Ishikawa (cell line): Measurements from ENCODE around the gene MYO9B.

Experiments
- CEBPB ChIP-seq: IDR thresholded peaks from 2 replicates; pipeline ENCODE4 v1.6.1; 2012
- CREB1 ChIP-seq: IDR thresholded peaks from 2 replicates; pipeline ENCODE4 v1.6.1; 2012; ENCODE audit warnings: low read depth
- EGR1 ChIP-seq: IDR thresholded peaks from 2 replicates; pipeline ENCODE4 v1.6.1; 2012
- EP300 ChIP-seq: IDR thresholded peaks from 2 replicates; pipeline ENCODE4 v1.6.1; 2012; ENCODE audit warnings: borderline replicate concordance
- FOXM1 ChIP-seq: IDR thresholded peaks from 2 replicates; pipeline ENCODE4 v1.6.1; 2012; ENCODE audit warnings: low read depth, borderline replicate concordance
- NFIC ChIP-seq: IDR thresholded peaks from 2 replicates; pipeline ENCODE4 v1.6.1; 2012
- RAD21 ChIP-seq: IDR thresholded peaks from 2 replicates; pipeline ENCODE4 v1.6.1; 2012; ENCODE audit warnings: low read depth
- TAF1 ChIP-seq: IDR thresholded peaks from 2 replicates; pipeline ENCODE4 v1.6.1; 2012; ENCODE audit warnings: low read depth, mild to moderate bottlenecking
- TCF12 ChIP-seq: IDR thresholded peaks from 2 replicates; pipeline ENCODE4 v1.6.1; 2012; ENCODE audit warnings: low read depth
- TEAD4 ChIP-seq: IDR thresholded peaks from 2 replicates; pipeline ENCODE4 v1.6.1; 2012
- YY1 ChIP-seq: IDR thresholded peaks from 2 replicates; pipeline ENCODE4 v1.6.1; 2012; ENCODE audit warnings: low read depth
- ZBTB7A ChIP-seq: IDR thresholded peaks from 2 replicates; pipeline ENCODE4 v1.6.1; 2012; ENCODE audit warnings: low read depth
- TF ChIP-seq, protein P1 (sequence below): IDR thresholded peaks from 2 replicates; pipeline ENCODE4 v1.6.1; 2012
- TF ChIP-seq, protein P2 (sequence below): IDR thresholded peaks from 2 replicates; pipeline ENCODE4 v1.6.1; 2012
- TF ChIP-seq, protein P3 (sequence below): IDR thresholded peaks from 2 replicates; pipeline ENCODE4 v1.6.1; 2012; ENCODE audit warnings: low read depth, mild to moderate bottlenecking

Gene MYO9B

DNA sequence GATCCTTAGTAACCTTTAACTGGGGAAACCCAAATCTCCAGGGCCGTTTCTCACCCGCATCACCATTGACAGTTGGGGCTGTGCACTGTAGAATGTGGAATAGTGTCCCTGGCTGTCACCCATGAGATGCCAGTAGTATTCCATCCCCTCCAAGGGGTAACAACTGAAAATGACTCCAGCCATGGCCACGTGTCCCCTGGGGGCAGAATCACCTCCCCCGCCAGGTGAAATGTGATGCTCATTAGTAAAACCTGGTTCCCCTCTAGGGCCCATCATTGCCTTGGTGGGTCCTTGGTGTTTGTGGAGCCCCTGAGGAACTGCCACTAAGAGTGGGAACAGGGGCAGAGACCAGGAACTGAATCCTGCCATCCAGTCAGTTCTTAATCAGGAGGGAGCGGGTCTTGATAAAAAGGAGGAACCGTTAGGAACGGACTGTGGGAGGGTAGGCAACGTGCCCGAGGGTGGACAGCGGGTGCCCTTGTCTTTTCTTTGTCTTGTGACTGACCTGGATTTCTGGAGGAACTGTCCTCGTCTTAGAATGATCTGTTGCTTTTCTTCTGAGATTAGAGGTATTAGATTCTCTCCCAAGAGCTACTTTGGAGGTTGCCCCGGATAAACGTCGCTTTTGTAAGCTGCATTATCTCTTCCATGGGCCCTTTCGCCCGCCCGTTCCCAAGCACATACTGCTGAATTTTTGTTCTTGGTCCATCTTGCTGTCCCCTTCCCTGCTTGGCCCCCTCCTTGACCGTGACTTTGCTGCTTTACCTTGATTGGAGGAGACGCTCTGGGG is 3.5 kb downstream of the MYO9B start:
- no peak for TF ChIP-seq TAF1
- no peak for TF ChIP-seq YY1

DNA sequence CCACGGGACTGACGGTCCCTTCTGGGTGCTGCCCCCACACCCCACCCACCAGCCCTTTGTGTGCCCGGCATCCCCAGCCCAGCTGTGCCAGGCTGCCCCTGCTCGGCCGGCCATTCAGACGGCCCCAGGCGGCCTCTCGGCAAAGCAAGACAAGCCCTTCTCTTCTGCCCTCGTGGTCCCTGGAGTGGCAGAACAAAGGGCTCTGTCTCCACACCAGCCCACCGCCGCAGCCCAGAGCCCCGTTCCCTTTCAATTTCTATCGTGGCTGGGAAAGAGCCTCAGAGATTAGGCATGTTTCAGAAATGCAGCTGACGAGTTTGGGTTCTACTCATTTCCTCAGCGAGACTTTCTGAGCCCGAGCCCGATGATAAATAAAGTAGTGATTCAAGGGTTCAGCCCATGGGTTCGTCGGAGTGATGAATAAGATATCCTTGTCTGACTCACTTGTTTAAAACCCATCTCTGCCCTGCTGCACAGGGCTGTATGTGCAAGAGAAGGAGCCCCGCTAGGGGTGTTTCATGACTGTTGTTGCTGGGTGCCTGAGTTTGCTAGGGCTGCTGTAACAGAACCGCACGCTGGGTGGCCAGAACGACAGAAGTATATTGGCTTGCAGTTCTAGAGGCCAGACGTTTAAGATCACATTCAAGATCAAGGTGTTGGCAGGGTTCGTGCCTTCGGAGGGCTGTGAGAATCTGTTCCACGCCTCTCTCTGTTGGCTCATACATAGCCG is 4.3 kb downstream of the MYO9B start:
- TF ChIP-seq FOXM1 (no peak), CEBPB (no peak), YY1 (no peak), TAF1 (no peak), EGR1 (no peak), TCF12 (no peak), RAD21 (no peak), EP300 (no peak)
- TF ChIP-seq, protein P1, sequence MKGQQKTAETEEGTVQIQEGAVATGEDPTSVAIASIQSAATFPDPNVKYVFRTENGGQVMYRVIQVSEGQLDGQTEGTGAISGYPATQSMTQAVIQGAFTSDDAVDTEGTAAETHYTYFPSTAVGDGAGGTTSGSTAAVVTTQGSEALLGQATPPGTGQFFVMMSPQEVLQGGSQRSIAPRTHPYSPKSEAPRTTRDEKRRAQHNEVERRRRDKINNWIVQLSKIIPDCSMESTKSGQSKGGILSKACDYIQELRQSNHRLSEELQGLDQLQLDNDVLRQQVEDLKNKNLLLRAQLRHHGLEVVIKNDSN = no peak
- TF ChIP-seq, protein P2, sequence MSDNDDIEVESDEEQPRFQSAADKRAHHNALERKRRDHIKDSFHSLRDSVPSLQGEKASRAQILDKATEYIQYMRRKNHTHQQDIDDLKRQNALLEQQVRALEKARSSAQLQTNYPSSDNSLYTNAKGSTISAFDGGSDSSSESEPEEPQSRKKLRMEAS = no peak

DNA sequence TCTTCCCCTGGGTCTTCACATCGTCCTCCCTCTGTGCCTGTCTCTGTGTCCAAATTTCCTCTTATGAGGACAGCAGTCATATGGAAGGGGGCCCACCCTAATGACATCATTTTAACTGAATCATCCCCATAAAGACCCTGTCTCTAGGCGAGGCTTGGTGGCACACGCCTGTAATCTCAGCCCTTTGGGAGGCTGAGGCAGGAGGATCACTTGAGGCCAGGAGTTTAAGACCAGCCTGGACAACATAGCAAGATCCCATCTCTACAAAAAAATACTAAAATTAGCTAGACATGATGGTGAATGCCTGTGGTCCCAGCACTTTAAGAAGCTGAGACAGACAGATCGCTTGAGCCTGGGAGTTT is 4.8 kb downstream of the MYO9B start:
- TF ChIP-seq, protein P1 = no peak
- no peak for TF ChIP-seq FOXM1
- no peak for TF ChIP-seq EGR1
- no peak for TF ChIP-seq CREB1
- TF ChIP-seq, protein P2 = no peak
- TF ChIP-seq YY1 = no peak
- TF ChIP-seq RAD21 = no peak
- no peak for TF ChIP-seq ZBTB7A
- no peak for TF ChIP-seq TAF1
- TF ChIP-seq CEBPB = no peak
- no peak for TF ChIP-seq TCF12
- no peak for TF ChIP-seq NFIC
- TF ChIP-seq EP300 = no peak
- TF ChIP-seq, protein P3, sequence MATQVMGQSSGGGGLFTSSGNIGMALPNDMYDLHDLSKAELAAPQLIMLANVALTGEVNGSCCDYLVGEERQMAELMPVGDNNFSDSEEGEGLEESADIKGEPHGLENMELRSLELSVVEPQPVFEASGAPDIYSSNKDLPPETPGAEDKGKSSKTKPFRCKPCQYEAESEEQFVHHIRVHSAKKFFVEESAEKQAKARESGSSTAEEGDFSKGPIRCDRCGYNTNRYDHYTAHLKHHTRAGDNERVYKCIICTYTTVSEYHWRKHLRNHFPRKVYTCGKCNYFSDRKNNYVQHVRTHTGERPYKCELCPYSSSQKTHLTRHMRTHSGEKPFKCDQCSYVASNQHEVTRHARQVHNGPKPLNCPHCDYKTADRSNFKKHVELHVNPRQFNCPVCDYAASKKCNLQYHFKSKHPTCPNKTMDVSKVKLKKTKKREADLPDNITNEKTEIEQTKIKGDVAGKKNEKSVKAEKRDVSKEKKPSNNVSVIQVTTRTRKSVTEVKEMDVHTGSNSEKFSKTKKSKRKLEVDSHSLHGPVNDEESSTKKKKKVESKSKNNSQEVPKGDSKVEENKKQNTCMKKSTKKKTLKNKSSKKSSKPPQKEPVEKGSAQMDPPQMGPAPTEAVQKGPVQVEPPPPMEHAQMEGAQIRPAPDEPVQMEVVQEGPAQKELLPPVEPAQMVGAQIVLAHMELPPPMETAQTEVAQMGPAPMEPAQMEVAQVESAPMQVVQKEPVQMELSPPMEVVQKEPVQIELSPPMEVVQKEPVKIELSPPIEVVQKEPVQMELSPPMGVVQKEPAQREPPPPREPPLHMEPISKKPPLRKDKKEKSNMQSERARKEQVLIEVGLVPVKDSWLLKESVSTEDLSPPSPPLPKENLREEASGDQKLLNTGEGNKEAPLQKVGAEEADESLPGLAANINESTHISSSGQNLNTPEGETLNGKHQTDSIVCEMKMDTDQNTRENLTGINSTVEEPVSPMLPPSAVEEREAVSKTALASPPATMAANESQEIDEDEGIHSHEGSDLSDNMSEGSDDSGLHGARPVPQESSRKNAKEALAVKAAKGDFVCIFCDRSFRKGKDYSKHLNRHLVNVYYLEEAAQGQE = no peak
- no peak for TF ChIP-seq TEAD4

DNA sequence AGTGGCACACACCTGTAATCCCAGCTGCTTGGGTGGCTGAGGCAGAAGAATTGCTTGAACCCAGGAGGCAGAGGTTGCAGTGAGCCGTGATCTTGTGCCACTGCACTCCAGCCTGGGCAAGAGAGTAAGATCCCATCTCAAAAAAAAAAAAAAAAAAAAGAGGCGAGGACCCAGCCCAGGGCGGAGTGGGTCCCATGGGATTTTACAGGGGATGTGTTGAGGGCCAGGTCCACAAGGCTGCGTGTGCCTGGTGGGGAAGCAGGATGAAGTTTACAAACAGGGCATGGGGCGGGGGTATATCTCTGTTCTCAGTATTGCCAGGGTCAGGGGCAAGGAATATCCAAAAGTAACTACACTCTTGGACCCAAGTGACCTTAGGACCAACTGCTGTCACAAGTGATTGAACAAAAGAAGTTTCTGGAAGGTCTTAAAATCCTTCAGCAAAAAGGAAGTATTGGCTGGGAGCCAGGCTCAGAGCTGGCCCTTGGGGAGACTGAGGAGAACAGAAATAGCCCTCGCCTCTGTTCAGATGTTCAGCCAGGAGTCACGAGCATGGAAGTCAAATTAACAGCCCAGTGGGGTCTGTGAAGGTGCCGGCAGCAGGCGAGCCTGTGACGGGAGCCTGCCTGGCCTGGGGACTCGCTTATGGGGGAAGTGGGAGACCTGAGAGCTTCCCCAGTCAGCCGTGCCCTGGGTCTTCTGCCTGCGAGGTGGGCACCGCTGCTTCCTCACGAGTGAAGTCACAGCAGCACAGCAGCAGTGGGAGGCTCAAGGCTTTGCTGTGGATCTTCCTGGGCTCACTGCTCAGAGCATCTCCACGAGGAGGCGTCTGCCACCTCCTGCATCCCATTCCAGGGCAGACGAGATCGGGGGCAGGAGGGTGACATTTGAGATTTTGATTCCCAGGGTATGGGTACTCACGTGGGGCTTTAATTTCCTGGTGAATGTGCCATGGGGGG is 6.4 kb downstream of the MYO9B start:
- TF ChIP-seq NFIC (no peak), CREB1 (no peak), EP300 (no peak), RAD21 (no peak), FOXM1 (no peak)

DNA sequence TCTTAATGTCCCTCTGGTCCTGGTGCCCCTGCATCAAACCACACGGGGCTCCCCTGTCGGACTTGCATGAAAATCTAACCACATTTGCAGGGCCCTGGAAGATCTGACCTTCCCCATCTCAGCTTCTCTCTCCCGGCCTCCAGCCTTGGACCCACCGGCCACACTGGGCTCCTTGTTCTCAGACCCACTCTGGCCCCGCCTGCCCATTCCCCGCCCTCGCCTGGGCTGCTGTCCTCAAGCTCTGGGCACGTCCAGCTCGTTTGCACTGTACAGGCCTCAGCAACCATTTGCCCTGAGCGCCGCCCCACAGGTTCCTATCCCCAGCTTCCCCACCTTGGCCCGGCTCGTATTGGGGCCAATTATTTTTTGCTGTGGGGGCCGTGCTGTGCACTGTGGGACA is 10.5 kb downstream of the MYO9B start:
- TF ChIP-seq NFIC (no peak), ZBTB7A (no peak), TAF1 (no peak)
- TF ChIP-seq, protein P2 = no peak
- TF ChIP-seq, protein P3 = no peak
